HG02798 (cell line): ENCODE data around the gene CLCN5.

ENCODE experiments used
- ATAC-seq: cut with Tn5 transposase; IDR thresholded peaks from one replicate; pipeline ENCODE4 v1.9.1; 2021; ENCODE audit warnings: mild to moderate bottlenecking; ENCODE audit not compliant: unreplicated experiment, poor library complexity

CLCN5 gene

GRCh38 chrX:49930039-49930438 is 7.6 kb downstream of the CLCN5 start:
- ATAC-seq, result no peak

GRCh38 chrX:49932791-49933190 is 10.4 kb downstream of the CLCN5 start:
- no peak for ATAC-seq

- ATAC-seq, result no peak
Measured at GRCh38 chrX:49934148-49934547, 11.8 kb downstream of the CLCN5 start.

- no peak for ATAC-seq
Measured at GRCh38 chrX:49934729-49935128, 12.3 kb downstream of the CLCN5 start.

- no peak for ATAC-seq
Measured at GRCh38 chrX:49947781-49948180, 25.4 kb downstream of the CLCN5 start.

GRCh38 chrX:49949961-49950360 is 27.6 kb downstream of the CLCN5 start:
- ATAC-seq, result no peak

- ATAC-seq, result no peak
Measured at GRCh38 chrX:49951524-49952193, 29.3 kb downstream of the CLCN5 start.

- no peak for ATAC-seq
Measured at GRCh38 chrX:49956313-49956712, 33.9 kb downstream of the CLCN5 start.

- ATAC-seq, result no peak
Measured at GRCh38 chrX:49958727-49959485, 36.5 kb downstream of the CLCN5 start.

- no peak for ATAC-seq
Measured at GRCh38 chrX:49959602-49960001, 37.2 kb downstream of the CLCN5 start.

- ATAC-seq, result no peak
Measured at GRCh38 chrX:49960061-49960460, 37.7 kb downstream of the CLCN5 start.

GRCh38 chrX:49970674-49971073 is 48.3 kb downstream of the CLCN5 start:
- ATAC-seq, result no peak

- no peak for ATAC-seq
Measured at GRCh38 chrX:49972328-49972860, 50.0 kb downstream of the CLCN5 start.

GRCh38 chrX:49976682-49977197 is 54.3 kb downstream of the CLCN5 start:
- ATAC-seq, result no peak

GRCh38 chrX:49977319-49978090 is 55.1 kb downstream of the CLCN5 start:
- ATAC-seq, result no peak

- ATAC-seq, result no peak
Measured at GRCh38 chrX:49978176-49978575, 55.8 kb downstream of the CLCN5 start.

- no peak for ATAC-seq
Measured at GRCh38 chrX:49986058-49986457, 63.7 kb downstream of the CLCN5 start.

- ATAC-seq, result no peak
Measured at GRCh38 chrX:49987651-49988050, 65.3 kb downstream of the CLCN5 start.

GRCh38 chrX:49988143-49988542 is 65.7 kb downstream of the CLCN5 start:
- ATAC-seq, result no peak

GRCh38 chrX:49991758-49992157 is 69.4 kb downstream of the CLCN5 start:
- ATAC-seq, result no peak

GRCh38 chrX:49992853-49993252 is 70.5 kb downstream of the CLCN5 start:
- no peak for ATAC-seq
